Left renal cortex interstitium (tissue), 4 donors: ENCODE data around the gene RUNX1. TPM values are rescaled to one million over a fixed set of nuclear protein-coding genes. Genes with fewer than 3 reads are reported as not detected.

Experiments used
- DNase-seq, 4 donors: peaks; one replicate each; pipeline ENCODE4 v3.0.0-alpha.2; 2013; ENCODE audit warnings: low read depth in 4 of 4, low spot score in 2 of 4, missing footprints in 1 of 4
- polyA plus RNA-seq, 4 donors: library from polyadenylated mRNA; unstranded; fragments of 120-200 nt; gene quantifications; one replicate each; pipeline ENCODE4 v1.2.1, GENCODE V29; 2013; ENCODE audit not compliant: insufficient read length in 4 of 4

The RUNX1 gene
- polyA plus RNA-seq, 4 donors, result 1.5 to 3.6 (median 2.7) TPM

DNA sequence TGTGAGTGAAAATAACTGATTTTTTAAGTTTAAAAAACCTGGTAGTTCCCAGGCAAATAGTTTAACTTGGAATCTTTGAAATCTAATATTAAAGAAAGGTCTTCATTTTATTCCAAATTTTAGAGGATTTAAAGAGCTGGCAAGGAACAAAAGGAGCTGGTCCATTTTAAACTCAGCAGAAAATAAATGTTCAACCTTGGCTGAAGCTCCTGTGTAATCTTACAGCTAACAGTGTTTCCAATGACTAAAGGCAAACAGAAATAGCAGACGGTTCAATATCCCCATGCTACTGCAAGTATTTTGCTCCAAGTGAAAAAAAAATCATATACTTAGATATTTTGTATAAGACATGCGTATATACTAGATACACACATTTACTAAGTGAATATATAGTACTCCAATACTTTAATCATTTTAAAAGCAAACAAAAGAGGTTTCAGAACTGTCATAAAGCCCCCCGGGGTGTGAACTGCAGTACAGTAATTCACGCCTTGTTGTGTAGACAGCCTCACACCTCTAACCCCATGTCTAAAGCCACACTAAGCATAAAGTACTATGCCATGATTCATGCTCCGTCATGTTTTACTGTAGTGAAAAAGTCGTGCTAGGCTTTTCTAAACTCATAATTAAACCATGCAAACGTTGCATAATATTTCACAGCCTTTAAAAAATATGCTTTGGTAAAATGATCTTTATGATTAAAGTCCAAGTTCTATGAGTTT is 248.1 kb downstream of the RUNX1 start:
- DNase-seq, result no peak

DNA sequence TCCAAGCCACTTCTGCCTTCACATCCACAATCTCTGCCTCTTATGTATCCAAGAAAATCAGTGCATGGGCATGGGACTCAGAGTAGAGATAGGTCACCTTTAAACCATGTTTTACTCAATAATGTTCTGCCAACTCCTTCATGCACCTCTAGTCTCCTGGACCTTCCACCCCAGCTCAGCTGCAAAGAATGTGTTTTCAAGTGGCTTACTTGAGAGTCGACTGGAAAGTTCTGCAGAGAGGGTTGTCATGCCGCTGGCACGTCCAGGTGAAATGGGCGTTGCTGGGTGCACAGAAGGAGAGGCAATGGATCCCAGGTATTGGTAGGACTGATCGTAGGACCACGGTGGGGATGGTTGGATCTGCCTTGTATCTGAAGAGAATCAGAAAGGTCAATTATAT is 250.0 kb downstream of the RUNX1 start:
- no peak for DNase-seq

DNA sequence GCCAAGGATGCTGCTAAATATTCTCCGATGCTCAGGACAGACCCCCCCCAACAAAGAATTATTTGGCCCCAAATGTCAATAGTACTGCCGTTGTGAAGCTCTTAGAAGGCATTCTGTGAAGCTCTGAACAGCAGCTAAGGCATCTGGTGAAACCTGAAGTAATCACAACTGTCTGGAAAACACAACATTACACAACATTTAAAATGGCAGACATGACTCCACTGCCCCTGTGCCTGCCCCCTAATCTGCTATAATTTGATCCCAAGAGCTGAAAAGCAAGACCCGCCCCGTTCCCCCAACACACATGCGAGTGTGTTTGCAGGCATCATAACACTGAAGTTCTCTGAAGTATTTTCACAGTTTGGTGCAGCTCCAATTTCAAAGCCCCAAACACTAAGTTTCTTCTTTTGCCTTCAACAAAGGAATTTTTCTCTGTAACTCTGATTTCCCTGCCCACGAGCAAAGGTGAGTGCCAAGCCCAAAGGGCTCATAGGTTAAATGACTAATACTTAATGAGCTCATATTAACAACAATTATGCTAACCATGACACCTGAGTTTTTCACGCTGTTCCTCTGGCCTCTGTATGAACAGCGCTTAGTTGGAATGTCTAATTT is 251.1 kb downstream of the RUNX1 start:
- no peak for DNase-seq

DNA sequence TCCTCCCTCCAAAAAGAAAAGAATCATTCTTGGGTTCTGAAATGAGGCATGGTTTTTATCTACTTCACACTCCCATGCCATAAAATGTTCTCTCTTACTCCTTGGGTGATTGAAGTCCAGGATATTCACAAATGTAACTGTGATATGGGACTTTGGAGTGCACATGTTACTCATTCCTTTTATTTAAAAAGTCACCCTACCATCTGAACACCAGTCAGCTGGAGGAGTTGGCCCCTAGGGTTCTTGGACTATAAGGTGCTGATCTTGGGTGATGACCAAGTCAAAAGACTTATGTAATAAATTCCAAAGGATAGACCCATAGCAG is 251.9 kb downstream of the RUNX1 start:
- no peak for DNase-seq

DNA sequence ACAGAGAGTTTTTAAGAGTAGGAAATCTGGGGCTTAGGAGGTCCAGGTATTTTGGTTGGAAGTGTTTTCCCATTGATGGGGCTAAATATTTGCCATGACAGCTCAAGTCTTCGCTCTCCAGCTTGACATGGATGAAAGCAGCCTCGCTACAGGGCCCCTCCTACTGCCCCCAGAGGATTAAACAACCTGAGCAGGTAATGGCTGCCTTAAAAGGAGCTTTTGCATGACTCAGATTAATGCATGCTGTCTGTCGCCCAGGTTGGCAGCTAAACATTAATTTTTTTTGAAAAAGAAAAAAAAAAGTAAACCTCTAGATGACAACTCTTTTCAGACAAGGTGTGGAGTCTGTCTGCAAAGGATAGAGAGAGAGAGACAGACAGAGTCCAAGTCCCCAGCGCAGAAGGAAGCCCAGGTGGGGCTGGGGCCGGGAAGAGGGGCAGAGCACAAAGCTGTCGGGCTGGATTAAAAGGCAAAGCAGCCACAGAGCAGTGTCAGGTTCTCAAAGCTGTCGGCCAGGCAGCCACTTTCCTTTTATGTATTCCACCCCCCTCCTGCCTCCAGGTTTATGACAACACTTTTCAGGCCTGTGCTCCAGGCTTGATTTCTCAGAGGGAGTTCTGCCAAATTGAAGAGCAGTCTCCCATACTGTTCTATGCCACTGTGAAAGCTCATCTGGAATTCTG is 252.4 kb downstream of the RUNX1 start:
- DNase-seq, result peak in 1 of 4 donors; percentile 45

DNA sequence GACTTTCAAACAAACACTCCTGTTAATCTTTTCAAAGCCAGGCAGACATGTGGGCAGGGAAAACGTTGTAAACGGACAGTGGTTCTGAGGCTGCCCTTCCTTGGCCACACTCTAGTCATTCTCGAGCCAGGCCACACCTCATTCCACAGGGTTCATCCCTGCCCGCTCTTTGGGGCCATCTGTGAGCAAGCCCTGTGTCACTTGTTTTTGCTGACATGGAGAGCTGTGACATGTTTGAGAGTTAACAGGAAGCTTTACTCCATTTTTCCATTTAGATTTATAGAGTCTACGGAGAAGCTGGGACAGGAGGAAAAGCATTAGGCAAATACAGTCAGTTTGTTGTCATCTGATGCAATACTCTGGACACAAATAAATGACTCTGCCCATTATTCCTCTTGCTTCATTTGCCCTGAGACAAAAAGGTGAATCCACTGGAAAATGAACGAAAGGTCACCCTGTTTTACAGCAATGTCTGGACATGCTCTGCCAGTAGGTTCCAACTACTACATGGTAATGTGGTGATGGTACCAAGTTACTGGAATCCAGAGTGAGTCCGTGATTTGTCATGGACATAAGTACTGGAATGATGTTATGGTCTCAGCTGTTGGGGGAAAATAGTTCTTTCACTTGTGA is 253.4 kb downstream of the RUNX1 start:
- no peak for DNase-seq

DNA sequence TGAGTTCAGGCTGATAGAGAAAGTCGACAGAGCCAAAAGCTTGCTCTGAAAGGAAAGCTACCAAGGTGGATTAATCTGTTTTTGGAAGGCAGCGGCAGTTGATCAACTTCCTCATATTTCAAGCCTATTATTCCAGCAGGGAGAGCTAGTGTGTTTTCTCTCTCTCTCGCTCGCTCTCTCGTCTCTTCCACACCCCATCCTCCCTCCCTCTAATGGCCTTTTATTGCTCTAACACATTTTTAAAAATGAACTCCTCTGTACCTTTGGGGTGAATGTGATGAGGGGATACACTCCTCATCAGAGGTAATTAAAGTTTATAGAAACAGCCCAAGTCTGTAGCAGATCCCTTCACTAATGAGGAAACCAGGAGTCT is 253.9 kb downstream of the RUNX1 start:
- no peak for DNase-seq

DNA sequence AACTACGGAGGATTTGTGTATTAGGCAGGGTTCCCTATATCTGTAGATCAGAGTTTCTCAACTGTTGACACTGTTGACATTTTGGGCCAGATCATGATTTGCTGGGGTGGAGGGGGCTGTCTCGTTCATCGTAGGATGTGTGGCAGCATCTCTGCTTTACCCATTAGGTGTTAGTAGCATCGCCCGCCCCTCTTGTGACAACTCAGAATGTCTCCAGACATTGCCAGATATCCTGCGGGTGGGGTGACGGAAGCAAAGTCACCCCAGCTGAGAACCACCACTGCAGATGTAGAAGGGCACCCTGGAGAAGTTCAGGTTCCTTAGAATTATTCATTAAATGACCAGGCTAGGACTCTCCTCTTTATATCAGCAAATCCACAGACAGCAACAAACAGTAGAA is 254.4 kb downstream of the RUNX1 start:
- no peak for DNase-seq

DNA sequence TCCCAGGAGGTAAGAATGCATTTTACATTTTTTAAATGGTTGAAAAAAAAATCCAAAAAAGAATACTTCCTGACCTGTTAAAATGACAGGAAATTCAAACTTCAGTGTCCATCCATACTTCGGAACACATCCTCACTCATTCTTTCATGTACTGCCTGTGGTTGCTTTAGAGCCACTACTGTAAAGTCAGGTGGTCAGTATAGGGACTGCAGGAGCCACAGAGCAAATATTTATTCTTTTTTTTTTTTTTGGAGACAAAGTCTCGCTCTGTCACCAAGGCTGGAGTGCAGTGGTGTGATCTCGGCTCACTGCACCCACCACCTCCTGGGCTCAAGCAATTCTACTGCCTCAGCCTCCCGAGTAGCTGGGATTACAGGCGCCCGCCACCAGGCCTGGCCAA is 255.6 kb downstream of the RUNX1 start:
- DNase-seq, result no peak

DNA sequence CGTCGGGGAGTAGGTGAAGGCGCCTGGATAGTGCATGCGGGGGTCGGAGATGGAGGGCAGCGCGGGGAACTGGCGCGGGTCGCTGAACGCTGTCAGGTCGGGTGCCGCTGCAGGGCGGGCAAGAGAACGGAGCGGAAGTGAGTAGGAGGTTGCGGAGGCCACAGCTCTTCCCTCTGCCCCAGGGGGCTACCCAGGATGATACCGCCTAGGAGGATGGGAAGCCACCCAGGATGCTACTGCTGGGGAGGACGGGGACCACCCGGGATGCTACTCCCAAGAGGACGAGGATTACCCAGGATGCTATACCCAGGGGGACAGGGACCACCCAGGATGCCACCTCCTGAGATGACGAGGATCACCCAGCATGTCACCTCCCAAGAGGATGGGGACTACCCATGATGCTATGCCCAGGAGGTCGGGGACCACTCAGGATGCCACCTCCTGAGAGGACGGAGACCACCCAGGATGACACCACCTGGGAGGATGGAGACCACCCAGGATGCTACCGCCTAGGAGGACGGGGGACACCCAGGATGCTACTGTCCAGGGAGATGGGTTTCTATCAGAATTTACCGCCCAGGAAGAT is 256.5 kb downstream of the RUNX1 start:
- DNase-seq, result no peak

DNA sequence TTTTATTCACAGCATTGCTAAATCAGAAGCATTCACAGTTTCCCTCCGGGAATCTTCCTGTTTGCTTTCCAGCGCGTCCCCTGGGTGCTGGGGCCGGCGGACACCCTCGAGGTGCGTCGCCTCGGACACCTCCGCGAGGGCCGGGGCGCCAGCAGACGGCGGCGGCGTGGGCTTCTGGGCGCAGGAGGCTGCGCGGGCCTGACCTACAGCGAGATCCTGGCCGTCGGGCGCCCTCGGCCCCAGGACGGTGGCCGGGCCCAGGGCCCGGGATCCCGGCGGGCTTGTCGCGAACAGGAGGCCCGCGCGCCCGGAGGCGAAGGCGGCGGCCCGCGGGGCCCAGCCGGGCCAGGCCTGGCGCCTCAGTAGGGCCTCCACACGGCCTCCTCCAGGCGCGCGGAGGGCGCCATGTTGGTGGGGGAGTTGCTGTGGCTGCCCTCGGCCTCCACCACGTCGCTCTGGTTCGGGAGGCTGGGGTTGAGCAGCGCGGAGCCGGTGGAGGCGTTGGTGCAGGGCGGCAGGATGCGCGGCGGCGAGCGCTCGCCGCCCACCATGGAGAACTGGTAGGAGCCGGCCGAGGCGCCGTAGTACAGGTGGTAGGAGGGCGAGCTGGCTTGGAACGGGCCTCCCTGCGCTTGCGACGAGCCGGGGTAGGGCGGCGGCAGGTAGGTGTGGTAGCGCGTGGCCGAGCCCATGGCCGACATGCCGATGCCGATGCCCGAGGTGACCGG is 257.2 kb downstream of the RUNX1 start:
- no peak for DNase-seq

DNA sequence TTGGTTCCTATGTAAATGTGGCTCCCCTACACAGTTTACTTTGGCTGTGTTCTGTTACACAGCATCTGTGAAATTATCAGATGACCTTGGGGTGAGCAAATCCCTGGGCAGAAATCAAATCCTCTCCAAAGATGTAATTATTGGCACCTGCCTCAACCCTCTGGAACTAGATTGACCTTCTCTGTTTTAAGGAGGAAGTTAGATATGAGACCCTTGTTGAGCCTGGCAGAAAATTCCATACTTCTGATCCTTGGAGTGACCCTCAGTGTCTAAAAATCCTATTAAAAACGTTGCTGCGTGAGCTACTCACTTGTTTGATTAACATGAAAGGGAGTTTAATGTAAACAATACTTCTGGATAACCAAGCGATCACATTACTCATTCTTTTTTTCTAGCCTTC is 258.3 kb downstream of the RUNX1 start:
- DNase-seq, result no peak

DNA sequence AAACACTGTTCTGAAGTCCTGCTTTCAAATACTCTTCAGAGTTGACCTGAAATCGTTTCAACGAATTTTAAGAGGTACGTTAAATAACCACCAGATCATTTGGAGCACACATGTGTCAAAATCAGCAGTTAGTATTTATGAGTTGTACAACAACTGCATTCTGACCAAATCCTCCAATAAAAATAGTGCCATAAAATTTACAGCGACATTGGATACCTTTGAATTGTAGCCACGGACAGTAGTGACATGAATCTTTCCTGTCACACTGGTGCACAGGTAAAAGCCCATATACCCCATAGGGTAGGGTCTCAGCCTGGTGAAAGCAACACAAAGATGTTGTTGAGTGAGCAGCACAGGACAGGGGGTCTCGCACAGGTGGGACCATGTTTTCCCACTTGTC is 258.8 kb downstream of the RUNX1 start:
- DNase-seq, result no peak

DNA sequence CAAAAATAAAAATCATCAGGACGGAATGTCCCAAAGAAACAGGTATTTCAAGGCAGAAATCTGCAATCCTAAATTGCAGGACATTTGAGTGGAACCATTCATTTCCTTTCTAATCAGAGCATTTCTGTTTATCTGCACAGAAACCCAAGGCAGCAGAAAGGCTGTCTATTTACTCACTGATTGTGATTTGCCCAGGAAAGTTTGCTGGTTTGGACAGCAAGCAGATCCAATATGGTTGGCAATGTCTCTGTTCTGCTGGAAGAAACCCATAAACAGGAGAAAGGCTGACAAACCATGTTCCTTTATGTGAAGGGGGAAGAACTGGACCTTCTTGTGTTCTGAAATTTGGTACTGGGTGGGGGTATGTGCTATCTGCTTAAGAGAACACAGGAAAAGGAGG is 260.2 kb downstream of the RUNX1 start:
- no peak for DNase-seq

DNA sequence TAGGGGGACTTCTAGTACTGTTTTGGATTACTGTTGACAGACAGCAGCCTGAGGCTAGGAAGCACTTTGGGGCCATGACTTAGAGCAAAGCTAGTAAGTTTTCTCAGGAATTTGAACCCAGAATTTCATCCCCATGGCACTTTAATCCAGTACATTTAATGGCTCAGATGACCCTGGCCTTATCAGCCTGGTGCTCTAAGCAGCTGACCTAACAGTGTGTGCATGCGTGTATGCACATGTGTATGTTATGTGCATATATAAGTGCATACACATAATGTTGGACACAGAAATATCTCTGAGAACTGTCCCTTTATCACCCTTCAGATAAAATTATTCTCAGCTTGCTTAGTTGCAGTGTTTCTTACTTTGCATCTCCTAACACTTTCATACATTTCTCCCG is 265.3 kb downstream of the RUNX1 start:
- DNase-seq, result no peak

DNA sequence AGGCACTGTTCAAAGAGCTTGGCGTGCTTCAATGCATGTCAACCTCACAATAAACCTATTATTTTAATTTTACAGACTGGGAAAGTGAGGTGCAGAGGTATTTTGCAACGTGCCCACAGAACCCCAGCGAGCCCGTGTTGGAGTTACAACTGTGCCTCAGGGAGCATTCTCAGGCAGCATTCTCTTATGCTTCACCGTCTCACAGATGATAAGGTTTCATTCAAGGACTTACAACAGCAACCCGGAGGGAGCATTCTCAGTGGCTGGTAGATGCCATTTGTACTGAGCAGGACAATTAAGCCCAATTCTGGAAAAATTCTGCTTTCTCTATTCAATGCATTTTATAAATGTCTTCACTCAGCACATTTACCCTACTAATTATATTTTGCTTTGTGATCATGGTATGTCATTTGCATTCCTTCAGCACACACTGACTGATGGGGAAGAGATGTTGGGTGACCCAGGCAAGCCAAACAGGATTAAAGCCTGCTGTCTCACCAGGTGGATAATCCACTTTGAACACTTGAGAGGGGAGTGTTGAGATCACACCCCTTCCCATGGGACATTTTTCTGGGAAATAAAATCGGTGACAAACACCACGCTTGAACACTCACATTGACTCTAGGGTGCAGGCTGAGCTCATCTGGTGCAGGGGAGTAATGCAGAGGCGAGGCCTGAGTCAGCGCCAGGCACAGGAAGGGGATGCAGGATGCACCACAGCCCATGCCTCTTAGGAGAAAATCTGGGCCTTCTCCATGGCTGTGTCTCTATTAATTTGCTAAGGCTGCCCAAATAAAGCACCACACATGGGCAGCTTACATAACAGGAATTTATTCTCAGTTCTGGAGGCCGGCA is 266.4 kb downstream of the RUNX1 start:
- DNase-seq, result no peak

DNA sequence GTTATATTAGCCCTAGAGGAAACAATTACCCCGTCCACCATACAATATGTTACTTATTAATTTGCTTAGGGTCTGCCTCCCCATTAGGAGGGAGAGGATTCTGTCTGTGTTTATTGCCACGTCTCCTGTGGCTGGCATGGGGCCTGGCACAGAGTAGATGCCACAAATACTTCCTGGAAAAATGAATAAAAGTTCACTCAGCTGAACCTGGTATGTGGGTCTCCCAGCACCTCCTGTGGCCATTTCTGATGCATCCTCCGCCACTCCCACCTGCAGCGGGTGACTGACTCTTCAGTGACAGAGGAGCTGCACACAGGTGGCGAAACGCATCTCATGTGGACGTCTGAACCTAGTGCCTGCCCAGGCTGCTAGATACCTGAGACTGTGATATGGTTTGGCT is 267.6 kb downstream of the RUNX1 start:
- no peak for DNase-seq

DNA sequence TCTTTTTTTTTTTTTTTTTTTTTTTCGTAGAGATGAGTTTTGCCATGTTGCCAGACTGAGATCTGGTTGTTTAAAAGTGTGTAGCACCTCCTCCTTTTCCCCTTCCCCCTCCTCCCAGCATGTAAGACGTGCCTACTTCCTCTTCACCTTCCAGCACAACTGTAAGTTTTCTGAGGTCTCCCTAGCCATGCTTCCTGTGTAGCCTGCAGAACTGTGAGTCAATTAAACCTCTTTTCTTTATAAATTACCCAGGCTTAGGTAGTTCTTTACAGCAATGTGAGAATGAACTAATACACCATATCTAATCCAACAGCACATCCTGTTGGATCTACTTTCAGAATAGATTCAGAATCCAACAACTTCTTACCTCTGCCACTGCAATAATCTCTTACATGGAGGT is 269.2 kb downstream of the RUNX1 start:
- DNase-seq, result no peak

DNA sequence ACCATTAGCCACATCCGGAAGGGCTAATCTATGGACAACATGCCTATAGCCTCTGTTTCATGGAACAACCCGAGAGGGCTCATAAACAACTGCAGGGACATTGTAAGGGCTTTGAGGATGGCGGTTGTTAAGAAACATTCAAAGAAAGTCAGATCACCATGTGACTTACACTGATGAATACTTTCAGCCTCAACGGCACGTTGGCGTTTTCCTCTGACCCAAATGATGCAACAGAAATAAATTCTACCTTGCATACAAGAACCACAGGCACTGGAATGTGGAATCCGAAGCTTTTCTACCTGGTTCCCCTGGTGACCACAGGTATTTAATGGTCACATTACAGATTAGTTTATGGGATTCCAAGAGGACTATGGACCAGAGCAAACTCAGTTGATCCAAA is 273.3 kb downstream of the RUNX1 start:
- DNase-seq, result no peak

DNA sequence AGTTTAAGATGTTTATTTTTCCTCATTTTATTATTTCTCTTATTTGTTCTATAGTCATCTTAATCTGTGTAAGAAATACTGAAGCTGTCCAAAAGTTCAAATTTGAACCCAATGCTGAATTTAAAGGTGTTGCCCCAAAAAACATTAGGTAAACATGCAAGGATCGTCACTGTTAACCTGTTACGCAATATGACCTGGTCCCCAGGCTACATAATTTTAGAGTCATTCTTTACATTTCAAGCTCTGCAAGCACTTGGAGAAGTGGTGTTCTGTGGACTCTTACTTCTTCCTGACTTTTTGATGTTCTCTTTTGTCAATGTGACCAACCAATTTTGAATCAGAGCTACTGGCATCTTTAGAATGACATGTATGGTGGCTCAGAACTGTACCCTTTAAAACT is 274.4 kb downstream of the RUNX1 start:
- DNase-seq, result no peak
